Tibial nerve (tissue), 4 donors: ENCODE results near the gene PIEZO1.

Source experiments
- CTCF ChIP-seq, 5 experiments: fragments of 200-600 bp in 3 of 5; fragments of 450-650 bp in 2 of 5; sonication (generic) in 3 of 5; IDR thresholded peaks; one replicate each; pipeline ENCODE4 v1.5.1; 2016 to 2019; ENCODE audit warnings: antibody characterized with exemption in 5 of 5, mild to moderate bottlenecking in 3 of 5, moderate library complexity in 2 of 5
- EP300 ChIP-seq, 2 donors: sonication (generic); formaldehyde crosslinking; IDR thresholded peaks; one replicate each; pipeline ENCODE4 v1.6.1; 2017; ENCODE audit warnings: antibody characterized with exemption in 2 of 2, mild to moderate bottlenecking in 1 of 2

- TF ChIP-seq CTCF (IDR thresholded peaks at IDR 0.05) (no peak), EP300 (IDR thresholded peaks at IDR 0.05) (no peak)
Observed at GRCh38 chr16:88771294-88771772, 13.7 kb downstream of the PIEZO1 start.
